ENCODE data around the gene ABCB11. TPM values are rescaled to one million over a fixed set of nuclear protein-coding genes. Genes with fewer than 3 reads are reported as not detected.
"Not testable (repeated sequence)": the region's sequence is repeated elsewhere in the genome, so short reads cannot be mapped to it uniquely, and the experiment has no call there.

Gene ABCB11
- total RNA-seq, 1 experiment from 2014 or later, result 0.66 TPM

DNA sequence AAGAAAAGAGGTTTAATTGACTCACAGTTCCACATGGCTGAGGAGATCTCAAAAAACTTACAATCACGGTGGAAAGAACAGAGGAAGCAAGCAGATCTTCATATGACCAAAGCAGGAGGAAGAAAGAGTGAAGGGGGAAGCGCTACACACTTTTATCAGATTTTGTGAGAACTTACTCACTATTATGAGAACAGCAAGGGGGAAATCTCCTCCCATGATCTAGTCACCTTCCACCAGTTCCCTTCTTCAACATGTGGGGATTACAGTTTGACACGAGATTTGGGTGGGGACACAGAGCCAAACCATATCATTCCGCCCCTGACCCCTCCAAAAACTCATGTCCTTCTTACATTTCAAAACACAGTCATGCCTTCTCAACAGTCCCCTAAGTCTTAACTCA, 75.8 kb downstream of the ABCB11 start:
- Histone ChIP-seq H3K36me3 (replicated peaks; ENCODE audit: control insufficient read depth, insufficient read depth, low read length) (no peaks in the 10 kb centered on the region), H3K27me3 (ENCODE audit: control insufficient read depth, insufficient read depth, low read length) (no peaks in the 10 kb centered on the region), H3K4me3 (ENCODE audit: insufficient read depth, low read depth, low read length) (no peak overlapping the region)
- no peak for DNase-seq

DNA sequence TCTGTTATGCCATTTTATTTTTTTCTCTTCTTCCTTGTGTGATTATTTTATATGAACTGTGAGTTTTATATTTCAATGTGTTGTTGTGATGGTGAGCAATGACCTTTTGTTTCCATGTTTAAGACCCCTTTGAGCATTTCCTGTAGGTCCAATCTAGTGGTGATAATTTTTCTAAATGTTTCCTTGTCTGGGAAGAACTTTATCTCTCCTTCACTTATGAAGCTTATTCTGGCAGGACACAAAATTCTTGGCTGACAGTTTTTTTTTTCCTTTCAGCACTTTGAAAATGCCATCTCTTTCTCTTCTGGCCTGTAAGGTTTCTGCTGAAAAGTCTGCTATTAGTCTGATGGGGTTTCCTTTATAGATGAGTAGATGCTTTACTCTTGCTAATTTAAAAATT, 76.9 kb downstream of the ABCB11 start:
- no peaks in the 10 kb centered on the region for H3K36me3 ChIP-seq (replicated peaks; ENCODE audit: control insufficient read depth, insufficient read depth, low read length)
- no peaks in the 10 kb centered on the region for H3K27me3 ChIP-seq (ENCODE audit: control insufficient read depth, insufficient read depth, low read length)
- H3K4me3 ChIP-seq (ENCODE audit: insufficient read depth, low read depth, low read length), result no peak overlapping the region
- no peak for DNase-seq

DNA sequence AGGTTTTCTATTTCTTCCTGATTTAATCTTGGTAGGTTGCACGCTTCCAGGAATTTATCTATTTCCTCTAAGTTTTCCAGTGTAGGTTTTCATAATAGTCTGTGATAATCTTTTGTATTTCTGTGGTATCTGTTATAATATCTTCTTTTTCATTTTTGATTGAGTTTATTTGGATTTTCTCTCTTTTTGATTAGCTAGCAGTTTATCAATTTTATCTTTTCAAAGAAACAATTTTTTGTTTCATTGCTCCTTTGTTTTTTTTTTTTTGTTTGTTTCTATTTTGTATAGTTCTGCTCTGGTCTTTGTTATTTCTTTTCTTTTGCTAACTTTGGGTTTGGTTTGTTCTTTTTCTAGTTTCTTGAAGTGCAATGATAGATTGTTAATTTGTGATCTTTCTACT, 78.7 kb downstream of the ABCB11 start:
- no peak overlapping the region for H3K4me3 ChIP-seq (ENCODE audit: insufficient read depth, low read depth, low read length)
- no peaks in the 10 kb centered on the region for H3K36me3 ChIP-seq (replicated peaks; ENCODE audit: control insufficient read depth, insufficient read depth, low read length)
- no peak for DNase-seq
- H3K27me3 ChIP-seq (ENCODE audit: control insufficient read depth, insufficient read depth, low read length), result no peaks in the 10 kb centered on the region

DNA sequence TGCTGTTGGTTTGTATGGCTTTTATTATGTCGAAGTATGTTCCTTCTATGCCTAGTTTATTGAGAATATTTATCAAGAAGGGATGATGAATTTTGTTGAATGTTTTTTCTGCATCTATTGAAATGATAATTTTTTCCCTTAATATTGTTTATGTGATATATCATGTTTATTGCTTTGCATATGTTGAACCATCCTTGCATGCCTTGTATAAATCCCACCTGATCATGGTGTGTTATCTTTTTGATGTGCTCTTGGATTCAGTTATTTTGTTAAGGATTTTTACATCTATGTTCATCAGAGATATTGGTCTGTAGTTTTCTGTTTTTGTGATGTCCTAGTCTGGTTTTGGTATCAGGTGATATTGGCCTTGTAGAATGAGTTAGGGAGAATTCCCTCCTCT, 79.3 kb downstream of the ABCB11 start:
- H3K4me3 ChIP-seq (ENCODE audit: insufficient read depth, low read depth, low read length), result no peak overlapping the region

DNA sequence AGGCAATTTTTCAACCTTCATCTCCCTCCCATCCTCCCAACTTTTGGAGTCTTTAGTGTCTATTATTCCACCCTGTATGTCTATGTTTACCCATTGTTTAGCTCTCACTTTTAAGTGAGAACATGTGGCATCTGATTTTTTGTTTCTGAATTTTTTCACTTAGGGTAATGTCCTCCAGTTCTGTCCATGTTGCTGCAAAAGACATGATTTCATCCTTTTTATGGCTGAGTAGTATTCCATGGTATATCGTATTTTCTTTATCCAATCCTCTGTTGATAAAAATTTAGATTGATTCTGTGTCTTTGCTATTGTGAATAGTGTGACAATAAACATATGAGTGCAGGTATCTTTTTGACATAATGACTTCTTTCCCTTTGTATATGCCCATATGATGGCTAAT, 81.8 kb downstream of the ABCB11 start:
- H3K36me3 ChIP-seq (replicated peaks; ENCODE audit: control insufficient read depth, insufficient read depth, low read length), result no peaks in the 10 kb centered on the region
- no peaks in the 10 kb centered on the region for H3K27me3 ChIP-seq (ENCODE audit: control insufficient read depth, insufficient read depth, low read length)
- no peak for DNase-seq
- H3K4me3 ChIP-seq (ENCODE audit: insufficient read depth, low read depth, low read length), result no peak overlapping the region

More for the DNA sequence above, 79.3 kb downstream of the ABCB11 start:
- Histone ChIP-seq H3K36me3 (replicated peaks; ENCODE audit: control insufficient read depth, insufficient read depth, low read length) (no peaks in the 10 kb centered on the region), H3K27me3 (ENCODE audit: control insufficient read depth, insufficient read depth, low read length) (no peaks in the 10 kb centered on the region)
- no peak for DNase-seq

DNA sequence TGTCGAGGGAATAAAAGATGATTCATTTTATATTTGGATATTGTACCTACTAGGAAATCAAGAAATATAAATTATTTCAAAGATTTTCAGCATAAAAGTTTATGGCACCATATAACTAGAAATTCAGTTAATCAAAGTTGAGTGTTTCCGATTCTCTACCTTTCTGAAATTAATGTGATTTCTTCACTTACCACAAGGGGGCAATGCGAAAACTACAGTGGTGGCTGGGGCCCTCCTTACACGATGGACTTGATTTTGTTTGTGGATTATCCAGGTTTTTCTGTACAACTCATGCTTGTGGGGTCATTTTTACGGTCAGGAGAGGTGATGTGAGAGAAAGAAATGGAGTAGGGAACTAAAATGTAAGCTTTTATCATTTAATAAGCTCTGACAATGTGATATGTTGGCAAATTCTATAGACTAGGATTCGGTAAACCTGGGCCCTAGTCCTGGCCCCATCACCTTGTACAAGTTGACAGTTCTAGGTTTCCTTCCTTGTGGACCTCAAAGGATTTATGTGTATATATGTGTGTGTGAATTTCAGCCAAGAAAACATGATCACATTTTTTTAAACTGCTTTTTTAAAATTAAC, 82.4 kb downstream of the ABCB11 start:
- DNase-seq, result no peak
- Histone ChIP-seq H3K27me3 (ENCODE audit: control insufficient read depth, insufficient read depth, low read length) (no peaks in the 10 kb centered on the region), H3K36me3 (replicated peaks; ENCODE audit: control insufficient read depth, insufficient read depth, low read length) (no peaks in the 10 kb centered on the region), H3K4me3 (ENCODE audit: insufficient read depth, low read depth, low read length) (no peak overlapping the region)

DNA sequence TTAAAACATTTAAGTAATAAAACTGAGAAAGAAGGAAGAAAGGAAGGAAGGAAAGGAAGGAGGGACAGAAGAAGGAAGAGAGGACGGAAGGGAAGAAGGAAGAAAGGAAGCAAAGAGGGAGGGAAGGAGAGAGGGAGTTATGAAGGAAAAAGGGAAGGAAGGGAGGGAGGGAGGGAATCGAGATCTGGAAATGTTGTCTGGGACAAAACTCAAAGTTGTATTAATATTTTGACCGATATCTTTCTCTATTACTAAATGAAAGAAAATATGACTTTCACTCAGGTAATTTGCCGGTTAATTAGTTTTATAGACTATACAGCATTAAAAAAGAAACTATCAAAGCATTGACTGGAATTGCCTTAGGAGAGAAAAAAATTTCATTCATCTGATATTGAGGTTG, 85.6 kb downstream of the ABCB11 start:
- Histone ChIP-seq H3K4me3 (ENCODE audit: insufficient read depth, low read depth, low read length) (no peak overlapping the region), H3K36me3 (replicated peaks; ENCODE audit: control insufficient read depth, insufficient read depth, low read length) (no peaks in the 10 kb centered on the region), H3K27me3 (ENCODE audit: control insufficient read depth, insufficient read depth, low read length) (no peaks in the 10 kb centered on the region)
- no peak for DNase-seq

DNA sequence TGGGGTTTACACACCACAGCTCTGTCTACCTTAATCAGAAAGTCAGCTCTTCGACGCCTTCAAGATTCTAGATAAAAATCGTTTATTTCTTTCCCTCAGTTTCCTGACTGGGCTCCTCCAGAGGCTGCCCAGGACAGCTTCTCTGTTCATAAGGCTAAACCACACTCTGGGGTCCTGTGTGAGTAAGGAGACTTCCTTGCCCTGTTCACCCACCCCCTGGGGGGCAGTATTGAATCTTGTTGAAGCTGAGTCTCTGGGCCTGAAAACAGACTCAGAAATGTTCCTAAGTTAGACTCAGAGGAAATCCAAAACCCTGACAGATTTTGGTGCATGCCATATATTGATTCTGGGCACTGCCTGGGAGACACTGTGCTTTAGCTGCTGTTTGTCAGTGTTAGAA, 87.1 kb downstream of the ABCB11 start:
- DNase-seq, result no peak
- Histone ChIP-seq H3K4me3 (ENCODE audit: insufficient read depth, low read depth, low read length) (no peak overlapping the region), H3K27me3 (ENCODE audit: control insufficient read depth, insufficient read depth, low read length) (no peaks in the 10 kb centered on the region), H3K36me3 (replicated peaks; ENCODE audit: control insufficient read depth, insufficient read depth, low read length) (no peaks in the 10 kb centered on the region)

DNA sequence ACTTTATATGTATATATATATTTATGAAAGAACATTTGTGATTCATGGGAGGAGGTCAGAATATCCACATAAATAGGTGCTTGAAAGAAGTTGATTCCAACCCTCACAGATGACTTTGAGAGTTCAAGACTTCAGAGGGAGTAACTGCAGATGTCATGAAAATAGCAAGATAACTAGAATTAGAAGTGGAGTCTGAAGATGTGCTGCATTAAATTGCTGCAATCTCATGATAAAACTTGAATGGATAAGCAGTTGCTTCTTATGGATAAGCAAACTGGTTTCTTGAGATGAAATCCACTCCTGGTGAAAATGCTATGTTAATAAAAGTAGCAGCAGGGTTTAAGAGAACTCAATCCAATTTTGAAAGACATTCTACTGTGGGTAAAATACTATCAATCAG, 89.8 kb downstream of the ABCB11 start:
- no peaks in the 10 kb centered on the region for H3K36me3 ChIP-seq (replicated peaks; ENCODE audit: control insufficient read depth, insufficient read depth, low read length)
- no peak for DNase-seq
- no peaks in the 10 kb centered on the region for H3K27me3 ChIP-seq (ENCODE audit: control insufficient read depth, insufficient read depth, low read length)
- no peak overlapping the region for H3K4me3 ChIP-seq (ENCODE audit: insufficient read depth, low read depth, low read length)

DNA sequence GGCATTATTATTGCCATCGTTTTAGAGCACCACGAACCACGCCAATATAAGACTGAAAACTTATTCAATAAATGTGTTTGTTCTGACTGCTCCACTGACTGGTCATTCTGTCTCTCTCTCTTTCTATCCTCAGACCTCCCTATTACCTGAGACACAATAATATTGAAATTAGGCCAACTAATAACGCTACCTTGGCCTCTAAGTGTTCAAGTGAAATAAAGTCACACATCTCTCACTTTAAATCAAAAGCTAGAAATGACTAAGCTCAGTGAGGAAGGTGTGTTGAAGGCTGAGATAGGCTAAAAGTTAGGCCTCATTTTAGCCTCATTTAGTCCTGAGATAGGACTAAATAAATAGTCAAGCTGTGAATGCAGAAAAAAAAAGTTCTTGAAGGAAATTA, 91.2 kb downstream of the ABCB11 start:
- no peaks in the 10 kb centered on the region for H3K27me3 ChIP-seq (ENCODE audit: control insufficient read depth, insufficient read depth, low read length)
- DNase-seq, result no peak
- H3K36me3 ChIP-seq (replicated peaks; ENCODE audit: control insufficient read depth, insufficient read depth, low read length), result no peaks in the 10 kb centered on the region
- H3K4me3 ChIP-seq (ENCODE audit: insufficient read depth, low read depth, low read length), result no peak overlapping the region

DNA sequence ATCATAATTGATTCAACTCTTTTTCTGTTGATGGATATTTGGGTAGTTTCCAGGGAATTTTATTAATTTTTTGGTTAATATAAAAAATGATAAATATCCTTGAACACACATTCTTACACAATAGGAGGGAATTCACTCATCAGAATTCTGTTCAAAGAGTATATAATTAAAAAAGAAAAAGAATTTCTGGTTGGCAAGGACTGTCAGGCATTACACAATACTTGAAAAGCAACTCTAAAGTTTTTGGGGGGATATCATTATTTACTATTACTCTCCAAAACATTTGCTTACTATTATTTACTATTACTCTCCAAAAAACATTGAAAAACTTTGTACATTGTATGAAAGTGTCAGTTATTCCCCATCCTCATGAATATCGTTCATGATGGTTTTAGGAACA, 92.1 kb downstream of the ABCB11 start:
- H3K4me3 ChIP-seq (ENCODE audit: insufficient read depth, low read depth, low read length), result no peak overlapping the region
- H3K27me3 ChIP-seq (ENCODE audit: control insufficient read depth, insufficient read depth, low read length), result no peaks in the 10 kb centered on the region
- DNase-seq, result no peak
- no peaks in the 10 kb centered on the region for H3K36me3 ChIP-seq (replicated peaks; ENCODE audit: control insufficient read depth, insufficient read depth, low read length)

DNA sequence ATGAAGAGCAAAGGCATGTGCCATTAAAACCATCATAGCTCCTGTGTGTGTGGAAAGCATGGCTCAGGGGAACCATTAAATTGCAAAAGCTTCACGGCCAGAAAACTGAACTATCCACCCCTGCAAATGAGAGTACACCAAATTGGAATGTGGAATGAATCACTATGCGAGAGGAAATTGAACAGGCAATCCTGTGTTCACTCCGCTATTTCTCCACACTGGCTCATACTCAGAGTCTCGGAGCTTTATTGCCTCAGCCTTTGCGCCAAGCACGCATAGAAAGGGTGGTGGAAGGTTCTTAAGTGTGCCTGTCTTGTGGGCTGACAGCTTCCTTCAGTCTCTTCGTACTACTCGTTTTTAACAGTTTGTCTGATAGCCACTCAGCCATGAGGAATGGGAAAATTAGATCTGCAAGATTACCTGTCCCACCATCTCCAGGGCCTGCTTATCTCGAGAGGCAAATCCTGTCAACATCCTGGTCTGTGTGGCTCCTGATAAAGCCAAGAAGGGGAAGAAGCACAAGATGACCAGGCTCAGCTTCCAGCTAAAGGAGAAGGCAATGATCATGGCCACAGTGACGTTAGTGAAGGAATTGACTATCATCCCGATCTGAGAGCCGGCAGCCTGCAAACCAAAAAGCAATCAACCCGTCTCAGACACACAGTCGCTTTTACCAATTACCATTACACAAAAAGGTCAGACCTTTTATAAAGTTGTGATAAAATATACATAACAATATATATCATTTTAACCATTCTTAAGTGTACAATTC, 95.1 kb downstream of the ABCB11 start:
- no peaks in the 10 kb centered on the region for H3K36me3 ChIP-seq (replicated peaks; ENCODE audit: control insufficient read depth, insufficient read depth, low read length)
- no peaks in the 10 kb centered on the region for H3K27me3 ChIP-seq (ENCODE audit: control insufficient read depth, insufficient read depth, low read length)
- no peak overlapping the region for H3K4me3 ChIP-seq (ENCODE audit: insufficient read depth, low read depth, low read length)
- DNase-seq, result no peak

DNA sequence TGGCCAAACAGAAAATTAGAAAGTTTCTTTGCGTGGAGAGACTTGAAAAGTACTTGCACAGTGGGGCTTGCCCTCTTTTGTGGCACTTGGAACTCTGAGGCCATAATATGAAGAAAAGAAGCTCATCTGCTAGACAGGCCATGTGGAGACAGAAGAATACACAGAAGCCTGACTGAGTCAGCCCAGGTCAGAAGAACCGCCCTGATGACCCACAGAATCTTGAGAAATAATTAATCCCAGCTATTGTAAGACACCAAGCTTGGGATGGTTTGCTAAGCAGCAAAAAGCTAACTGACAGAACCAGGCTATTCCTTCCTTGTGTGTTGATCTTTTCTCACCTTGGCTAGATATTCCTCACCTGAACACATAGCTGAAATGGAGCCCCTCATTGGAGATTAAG, 96.3 kb downstream of the ABCB11 start:
- no peak for DNase-seq
- H3K27me3 ChIP-seq (ENCODE audit: control insufficient read depth, insufficient read depth, low read length), result no peaks in the 10 kb centered on the region

DNA sequence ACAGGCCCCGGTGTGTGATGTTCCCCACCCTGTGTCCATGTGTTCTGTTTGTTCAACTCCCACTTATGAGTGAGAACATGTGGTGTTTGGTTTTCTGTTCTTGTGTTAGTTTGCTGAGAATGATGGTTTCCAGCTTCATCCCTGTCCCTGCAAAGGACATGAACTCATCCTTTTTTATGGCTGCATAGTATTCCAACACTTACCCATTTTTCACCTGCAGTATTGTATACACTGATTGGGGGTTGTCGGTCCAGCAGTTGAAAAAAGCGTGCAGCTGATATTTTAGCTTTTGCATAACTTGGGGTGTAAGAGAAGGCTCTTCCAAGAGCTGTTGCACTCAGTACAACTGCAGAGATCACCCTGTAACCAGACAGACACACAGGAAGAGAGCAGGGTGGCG, 99.0 kb downstream of the ABCB11 start:
- H3K4me3 ChIP-seq (ENCODE audit: insufficient read depth, low read depth, low read length); H3K36me3 ChIP-seq (replicated peaks; ENCODE audit: control insufficient read depth, insufficient read depth, low read length); DNase-seq; H3K27me3 ChIP-seq (ENCODE audit: control insufficient read depth, insufficient read depth, low read length): not testable (repeated sequence)

More for the DNA sequence above, 96.3 kb downstream of the ABCB11 start:
- Histone ChIP-seq H3K36me3 (replicated peaks; ENCODE audit: control insufficient read depth, insufficient read depth, low read length) (no peaks in the 10 kb centered on the region), H3K4me3 (ENCODE audit: insufficient read depth, low read depth, low read length) (no peak overlapping the region)

DNA sequence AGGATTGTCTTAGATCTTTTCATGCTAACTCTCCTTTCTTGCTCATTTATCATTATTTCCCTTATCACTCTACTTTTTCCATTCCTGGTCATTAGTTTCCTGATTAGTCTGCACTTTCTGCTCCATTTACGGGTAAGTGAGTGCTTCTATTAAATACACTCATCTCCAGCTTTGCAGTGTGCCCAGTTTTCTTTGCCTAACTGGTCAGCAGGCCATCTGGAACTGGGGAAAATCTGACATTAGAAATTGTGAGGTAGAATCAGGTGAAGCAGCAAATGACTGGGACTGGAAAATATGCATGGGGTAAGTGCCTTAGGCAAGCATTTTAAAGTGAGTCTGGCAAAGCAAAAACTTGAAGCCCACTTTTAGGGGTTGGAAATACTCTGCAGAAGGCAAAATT, 100.9 kb downstream of the ABCB11 start:
- no peak for DNase-seq
- Histone ChIP-seq H3K36me3 (replicated peaks; ENCODE audit: control insufficient read depth, insufficient read depth, low read length) (no peaks in the 10 kb centered on the region), H3K4me3 (ENCODE audit: insufficient read depth, low read depth, low read length) (no peak overlapping the region), H3K27me3 (ENCODE audit: control insufficient read depth, insufficient read depth, low read length) (no peaks in the 10 kb centered on the region)

Data from H7 (cell line).